ENCODE results near the gene OSGEP. TPM values are rescaled to one million over a fixed set of nuclear protein-coding genes. Genes with fewer than 3 reads are reported as not detected.

The OSGEP gene
- total RNA-seq, 1 experiment from 2014 or later = 50.8 TPM

- H3K9ac ChIP-seq (ENCODE audit: extremely low read depth, insufficient read length, low read length) = no peak overlapping the region
- Mint-ChIP-seq H3K4me1 (peaks cover 20 to 21% of the 10 kb centered on the region in 2 experiments), H3K4me3 (peak overlapping the region; percentile 97), H3K36me3 (ENCODE audit: insufficient read depth in 1 of 3, low read depth in 3 of 3) (peaks cover 15 to 33% (median 24%) of the 10 kb centered on the region in 3 experiments; a peak in 6 of 7 replicates), H3K27me3 (ENCODE audit: low read depth) (no peaks in the 10 kb centered on the region; the same call in 1 of the 2 replicates), H3K9me3 (no peaks in the 10 kb centered on the region), H3K27ac (peak overlapping the region in 2 of 3 experiments; percentile 11 to 97; a peak in 3 of 7 replicates)
- DNase-seq = no peak
- no peak overlapping the region for H3K18ac ChIP-seq (ENCODE audit: insufficient read length, low read depth, low read length)
- H3K56ac ChIP-seq (ENCODE audit: insufficient read length, low read depth, low read length) = no peak overlapping the region
- H3K4me2 ChIP-seq (ENCODE audit: insufficient read depth, insufficient read length, low read length) = peak overlapping the region; percentile 96
- no peak overlapping the region for H4K8ac ChIP-seq (replicated peaks; ENCODE audit: insufficient read length, low read depth, low read length)
- no peaks in the 10 kb centered on the region for H3K4me1 ChIP-seq (ENCODE audit: insufficient read depth, low read length)
- no peak overlapping the region for H2BK120ac ChIP-seq (ENCODE audit: low read depth, low read length, poor library complexity, severe bottlenecking)
- 0 out of 2 replicates have a peak overlapping the region, but pooled peaks have one; percentile 10 for H3K14ac ChIP-seq (ENCODE audit: insufficient read depth, low read length)
- WGBS (ENCODE audit: extremely low coverage, insufficient read length, low lambda C conversion rate) = no CpG with 5 or more reads among the region's 16 CpGs
- no peak overlapping the region for H2BK15ac ChIP-seq (ENCODE audit: low read depth, low read length)
- no peaks in the 10 kb centered on the region for H3K9me3 ChIP-seq (ENCODE audit: control insufficient read depth, low read depth, low read length)
- H4K5ac ChIP-seq (ENCODE audit: insufficient read length, low read depth, low read length) = no peak overlapping the region
- H2BK5ac ChIP-seq (ENCODE audit: insufficient read length, low read length) = no peak overlapping the region
- H3K23me2 ChIP-seq (ENCODE audit: insufficient read length, low read depth, low read length, poor library complexity, severe bottlenecking) = peaks cover 15% of the 10 kb centered on the region
- H3T11ph ChIP-seq (ENCODE audit: low read length) = no peak overlapping the region
- peaks cover 9% of the 10 kb centered on the region for H3K79me1 ChIP-seq (ENCODE audit: insufficient read depth, low read depth, low read length, poor library complexity, severe bottlenecking)
- peaks cover 11% of the 10 kb centered on the region; the same call in 1 of the 2 replicates for H3K79me2 ChIP-seq (ENCODE audit: insufficient read depth, low read length)
- peaks cover 2% of the 10 kb centered on the region for H4K20me1 ChIP-seq (ENCODE audit: control insufficient read depth, insufficient read depth, insufficient read length)
- no peak overlapping the region for H2BK20ac ChIP-seq (ENCODE audit: low read depth, low read length, poor library complexity, severe bottlenecking)
- no peak overlapping the region for H3K23ac ChIP-seq (ENCODE audit: insufficient read length, low read depth, low read length)
- H3K27me3 ChIP-seq (ENCODE audit: insufficient read depth, low read length) = no peaks in the 10 kb centered on the region; the same call in 1 of the 2 replicates
- no peak overlapping the region for H3K4ac ChIP-seq (ENCODE audit: low read depth, low read length)
- no peak for TF ChIP-seq CTCF (conservative IDR thresholded peaks at IDR 0.05)
- H4K91ac ChIP-seq (ENCODE audit: insufficient read length, low read depth, low read length) = no peak overlapping the region
- H2BK12ac ChIP-seq (ENCODE audit: insufficient read length, low read depth, low read length) = no peak overlapping the region
- no peak overlapping the region for H2AK5ac ChIP-seq (ENCODE audit: insufficient read length, low read length)
- peak overlapping the region; percentile 96 for H2AFZ ChIP-seq (ENCODE audit: low read length)
- no peak overlapping the region for H3K27ac ChIP-seq (ENCODE audit: insufficient read length, low read depth, low read length)
Measured at GRCh38 chr14:20468764-20469241, 14.2 kb upstream of the OSGEP start.
